GM21786 (cell line): ENCODE measurements around the gene EHMT1.

Experiments used
- ATAC-seq: cut with Tn5 transposase; IDR thresholded peaks from one replicate; pipeline ENCODE4 v1.9.1; 2021; ENCODE audit not compliant: unreplicated experiment

EHMT1 gene

GRCh38 chr9:137734181-137734580 is 115.4 kb downstream of the EHMT1 start:
- no peak for ATAC-seq

- peak; percentile 89 for ATAC-seq
Observed at GRCh38 chr9:137738182-137738696, 119.4 kb downstream of the EHMT1 start.

GRCh38 chr9:137738703-137739102 is 119.9 kb downstream of the EHMT1 start:
- no peak for ATAC-seq

DNA sequence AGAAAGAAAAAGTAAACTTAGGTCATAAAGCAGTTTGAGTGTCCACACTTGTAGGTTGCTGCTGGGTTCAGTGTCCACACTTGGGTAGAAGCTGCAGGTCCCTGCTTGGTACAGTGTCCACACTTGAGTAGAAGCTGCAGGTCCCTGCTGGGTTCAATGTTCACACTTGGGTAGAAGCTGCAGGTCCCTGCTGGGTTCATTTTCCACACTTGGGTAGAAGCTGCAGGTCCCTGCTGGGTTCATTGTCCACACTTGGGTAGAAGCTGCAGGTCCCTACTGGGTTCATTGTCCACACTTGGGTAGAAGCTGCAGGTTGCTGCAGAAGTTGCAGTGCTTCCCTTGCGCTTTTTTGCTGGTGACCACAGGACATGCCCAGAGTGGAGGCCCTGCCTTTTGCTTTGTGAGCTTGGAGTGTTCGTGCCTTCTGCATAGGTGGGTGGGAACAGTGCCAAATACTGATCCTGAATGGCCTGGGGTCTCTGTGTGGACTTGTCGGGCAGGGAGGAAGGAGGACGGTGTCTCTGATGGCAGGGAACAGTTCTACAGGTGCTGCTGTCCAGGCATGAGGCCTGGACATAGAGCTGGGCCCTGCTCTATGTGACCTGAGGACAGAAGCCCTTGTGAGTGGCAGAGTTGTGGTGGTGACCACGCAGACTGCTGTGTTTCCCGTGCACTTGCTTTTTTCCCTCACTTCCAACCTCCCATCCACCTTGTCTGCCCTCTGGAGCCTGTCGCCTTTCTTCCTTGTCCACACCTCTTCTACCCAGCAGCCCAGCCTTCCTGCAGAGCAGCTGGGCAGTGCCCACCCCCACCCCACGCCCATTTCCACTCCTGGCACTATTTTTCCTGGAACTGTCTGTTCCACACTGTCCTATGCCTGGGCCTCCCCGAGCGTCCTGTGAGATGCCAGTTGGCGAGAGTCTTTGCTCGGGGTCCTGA is 120.8 kb downstream of the EHMT1 start:
- ATAC-seq = no peak

- ATAC-seq = no peak
Observed at GRCh38 chr9:137740312-137740711, 121.5 kb downstream of the EHMT1 start.

GRCh38 chr9:137741330-137741729 is 122.5 kb downstream of the EHMT1 start:
- no peak for ATAC-seq

DNA sequence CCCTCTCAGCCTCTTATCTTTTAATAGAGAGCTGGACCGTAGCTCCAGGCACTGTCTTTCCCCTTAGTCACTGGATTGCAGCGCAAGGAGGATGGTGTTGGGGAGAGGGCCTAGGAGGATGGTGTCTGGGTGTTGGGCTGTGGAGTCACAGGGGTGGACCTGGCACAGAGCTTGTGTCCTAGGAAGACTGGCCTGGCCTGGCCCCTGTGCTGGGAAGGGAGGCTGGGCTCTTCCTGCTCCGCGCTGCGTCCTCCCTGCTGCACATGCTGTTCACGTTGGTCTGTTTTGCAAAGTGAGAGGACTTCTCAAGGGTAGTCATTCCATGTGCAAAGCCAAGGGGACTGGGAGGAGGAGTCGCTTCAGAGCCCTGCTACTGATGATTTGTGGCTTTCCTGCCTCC is 123.9 kb downstream of the EHMT1 start:
- ATAC-seq = no peak

DNA sequence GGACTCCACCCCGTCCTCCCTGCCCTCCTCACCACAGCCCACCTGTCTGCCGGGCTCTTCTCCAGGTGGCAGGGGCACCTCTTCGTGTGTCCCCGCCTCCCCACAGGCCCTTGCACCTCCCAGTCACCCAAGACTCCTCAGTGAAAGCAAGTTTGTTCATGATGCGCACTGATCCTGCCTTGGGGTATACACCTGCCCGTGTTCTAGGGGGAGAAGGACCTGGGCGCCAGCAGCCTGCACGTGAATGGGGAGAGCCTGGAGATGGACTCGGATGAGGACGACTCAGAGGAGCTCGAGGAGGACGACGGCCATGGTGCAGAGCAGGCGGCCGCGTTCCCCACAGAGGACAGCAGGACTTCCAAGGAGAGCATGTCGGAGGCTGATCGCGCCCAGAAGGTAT is 124.9 kb downstream of the EHMT1 start:
- no peak for ATAC-seq

GRCh38 chr9:137744632-137745183 is 125.9 kb downstream of the EHMT1 start:
- ATAC-seq = peak; percentile 34

GRCh38 chr9:137745541-137745991 is 126.8 kb downstream of the EHMT1 start:
- peak; percentile 71 for ATAC-seq

DNA sequence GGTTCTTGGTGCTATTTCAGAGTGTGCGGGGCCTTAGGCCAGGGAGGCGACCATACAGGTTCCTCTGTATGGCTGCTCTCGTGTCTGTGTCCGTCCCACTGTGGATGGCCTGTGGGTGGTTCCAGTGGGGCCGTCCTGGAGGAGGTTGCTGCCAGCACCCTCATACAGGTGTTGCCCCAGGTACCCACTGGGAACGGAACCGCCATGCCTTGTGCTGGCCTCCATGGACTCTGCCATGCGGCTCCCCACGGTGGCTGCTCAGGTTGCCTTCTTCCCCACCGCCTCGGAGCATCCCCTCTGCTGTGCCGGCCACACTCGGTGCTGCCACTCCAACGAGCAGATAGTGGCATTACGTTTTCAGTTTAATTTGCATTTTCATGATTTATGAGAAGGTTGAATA is 129.5 kb downstream of the EHMT1 start:
- no peak for ATAC-seq

- no peak for ATAC-seq
Observed at GRCh38 chr9:137748741-137749140, 129.9 kb downstream of the EHMT1 start.

DNA sequence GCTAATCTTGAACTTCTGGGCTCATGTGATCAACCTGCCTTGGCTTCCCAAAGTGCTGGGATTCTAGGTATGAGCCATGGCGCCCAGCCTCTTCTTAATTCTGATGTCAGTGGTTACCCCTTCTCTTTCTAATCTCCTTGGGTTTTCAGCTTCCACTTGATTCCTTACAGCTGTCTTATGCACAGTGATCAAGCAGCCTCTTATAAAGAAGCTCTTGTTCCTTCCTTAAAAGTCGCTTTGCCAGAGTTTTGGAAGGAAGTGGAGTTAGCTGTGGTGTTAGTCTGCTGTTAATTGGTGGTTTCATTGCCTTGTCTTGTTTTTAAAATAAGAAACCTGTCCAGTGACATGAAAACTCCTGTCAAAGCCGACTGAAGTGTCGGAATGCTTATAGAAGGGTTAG is 130.7 kb downstream of the EHMT1 start:
- ATAC-seq = no peak

- no peak for ATAC-seq
Observed at GRCh38 chr9:137750007-137750406, 131.2 kb downstream of the EHMT1 start.

DNA sequence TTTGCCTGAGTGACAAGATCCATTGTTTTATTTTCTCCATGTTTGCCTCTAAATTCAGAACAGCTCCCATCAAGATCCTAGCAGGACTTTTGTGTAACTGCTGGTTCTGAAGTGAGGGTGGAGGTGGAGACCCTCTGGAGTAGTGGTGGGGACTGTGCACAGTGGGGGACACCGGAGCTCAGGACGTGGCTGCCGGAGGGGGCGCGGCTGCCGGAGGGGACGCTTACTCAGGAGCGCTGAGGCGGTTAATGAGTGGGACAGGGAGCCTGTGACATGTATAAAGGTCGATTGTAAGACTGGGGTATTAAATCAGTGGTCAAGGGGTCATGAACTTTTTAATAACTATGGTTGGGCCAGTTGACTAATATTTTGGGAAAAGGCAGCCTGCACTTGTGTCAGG is 131.8 kb downstream of the EHMT1 start:
- ATAC-seq = no peak

DNA sequence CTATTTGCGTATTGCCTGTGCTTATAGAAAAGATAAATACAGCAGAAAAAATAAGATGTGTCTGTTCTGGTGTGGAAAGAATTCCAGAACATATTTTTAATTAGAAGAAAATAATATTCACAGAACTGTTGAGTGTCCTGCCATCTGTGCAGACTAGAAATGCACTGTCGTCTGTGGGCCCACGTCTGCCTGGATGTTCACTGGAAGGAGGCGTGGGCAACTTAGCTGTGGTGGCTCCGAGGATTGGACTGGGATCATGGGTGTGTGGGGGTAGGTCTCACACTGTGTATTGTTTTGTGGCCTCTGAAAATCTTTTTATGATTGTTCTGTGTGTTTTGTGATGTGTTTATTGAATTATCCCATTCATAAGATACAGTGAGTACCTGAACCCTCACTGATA is 132.8 kb downstream of the EHMT1 start:
- no peak for ATAC-seq

- ATAC-seq = no peak
Observed at GRCh38 chr9:137752426-137752825, 133.6 kb downstream of the EHMT1 start.

DNA sequence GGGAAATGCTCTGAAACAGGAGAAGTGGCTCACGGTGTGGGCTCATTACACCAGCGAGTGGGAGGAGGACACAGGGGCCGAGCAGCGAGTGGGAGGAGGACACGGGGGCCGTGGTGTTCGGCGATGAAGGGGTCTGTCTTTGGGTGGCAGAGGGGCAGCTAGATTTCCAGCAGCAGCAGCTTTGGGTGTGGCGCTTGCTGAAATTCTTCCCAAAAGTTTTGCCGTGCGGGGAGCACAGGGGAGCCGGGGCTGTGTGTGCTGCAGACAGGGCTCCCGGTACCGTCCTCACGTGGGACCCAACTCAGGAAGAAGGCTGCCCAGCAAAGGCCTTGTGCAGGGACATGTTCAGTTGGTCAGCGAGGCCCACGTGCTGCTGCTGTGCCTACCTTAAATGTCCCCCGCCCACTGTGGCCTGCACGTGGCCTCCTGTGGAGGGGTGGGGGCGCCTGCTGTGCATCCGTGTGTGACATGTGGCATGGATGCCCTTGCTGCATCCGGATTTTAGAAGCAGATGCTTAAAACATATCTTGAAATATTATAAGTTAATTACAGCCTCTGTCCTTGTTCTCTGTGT is 134.5 kb downstream of the EHMT1 start:
- ATAC-seq = no peak

- ATAC-seq = no peak
Observed at GRCh38 chr9:137755261-137755927, 136.6 kb downstream of the EHMT1 start.

GRCh38 chr9:137756045-137756744 is 137.4 kb downstream of the EHMT1 start:
- no peak for ATAC-seq

- no peak for ATAC-seq
Observed at GRCh38 chr9:137757139-137757538, 138.3 kb downstream of the EHMT1 start.
